SK-N-SH (cell line): ENCODE data around the gene PCP2. TPM values are rescaled to one million over a fixed set of nuclear protein-coding genes. Genes with fewer than 3 reads are reported as not detected.

Experiments used
- CTCF ChIA-PET: fragments of 300-600, 350-600 bp; formaldehyde crosslinking; extraction: SDS; loops from one replicate; lab custom pipeline; 2021; lab: Yijun Ruan, JAX
- POLR2A ChIA-PET: fragments of 350-600 bp; sonication (Branson Sonifier 250); formaldehyde crosslinking; extraction: SDS; loops from one replicate; lab custom pipeline; 2020; ENCODE audit warnings: antibody characterized with exemption, inconsistent platforms; lab: Yijun Ruan, JAX
- DNase-seq: peaks from one replicate; pipeline ENCODE4 v3.0.0; 2012
- H2AFZ ChIP-seq: fragments of 200-600 bp; sonication (generic); 2 replicates; pipeline ENCODE4 v1.8.1; 2016; ENCODE audit warnings: antibody characterized with exemption, mild to moderate bottlenecking, low read depth
- H3F3A ChIP-seq: fragments of 200-600 bp; sonication (generic); replicated peaks from 2 replicates; pipeline ENCODE3; 2016; ENCODE audit warnings: antibody characterized with exemption, mild to moderate bottlenecking; ENCODE audit not compliant: insufficient read depth
- H3K27ac ChIP-seq, 2 experiments: fragments of 200-500 bp in 1 of 2; fragments of 200-600 bp in 1 of 2; sonication (Bioruptor generic) in 1 of 2; sonication (generic), shearing (Covaris generic) in 1 of 2; 2 replicates each; pipeline versions ENCODE4 v1.5.1 to v1.6.1; 2014 to 2016; ENCODE audit warnings: low read depth in 2 of 2, inconsistent platforms in 1 of 2, low read length in 1 of 2, mild to moderate bottlenecking in 1 of 2, mixed read lengths in 1 of 2
- H3K27me3 ChIP-seq: fragments of 200-600 bp; sonication (generic), shearing (Covaris generic); 2 replicates; pipeline ENCODE4 v1.6.1; 2016; ENCODE audit warnings: mixed run types; ENCODE audit not compliant: insufficient read depth
- H3K36me3 ChIP-seq, 2 experiments: fragments of 200-500 bp in 1 of 2; fragments of 200-600 bp in 1 of 2; sonication (Bioruptor generic) in 1 of 2; sonication (generic) in 1 of 2; replicated peaks in 1 of 2; 2 replicates each; pipeline versions ENCODE3 to v1.5.1; 2014 to 2016; ENCODE audit warnings: low read length in 1 of 2, mild to moderate bottlenecking in 1 of 2; ENCODE audit not compliant: insufficient read depth in 2 of 2, control insufficient read depth in 1 of 2
- H3K4me1 ChIP-seq, 2 experiments: fragments of 200-500 bp in 1 of 2; fragments of 200-600 bp in 1 of 2; sonication (Bioruptor generic) in 1 of 2; sonication (generic), shearing (Covaris generic) in 1 of 2; 2 replicates each; pipeline versions ENCODE4 v1.5.1 to v1.6.1; 2014 to 2016; ENCODE audit warnings: low read depth in 1 of 2, low read length in 1 of 2, mixed run types in 1 of 2; ENCODE audit not compliant: insufficient read depth in 2 of 2, control insufficient read depth in 1 of 2
- H3K4me2 ChIP-seq: fragments of 200-600 bp; sonication (generic), shearing (Covaris generic); 2 replicates; pipeline ENCODE4 v1.6.1; 2017; ENCODE audit warnings: mixed run types
- H3K4me3 ChIP-seq, 2 experiments: fragments of 200-500 bp in 1 of 2; fragments of 200-600 bp in 1 of 2; sonication (Bioruptor generic) in 1 of 2; sonication (generic), shearing (Covaris generic) in 1 of 2; 2 replicates each; pipeline versions ENCODE4 v1.5.1 to v1.8.1; 2014 to 2016; ENCODE audit warnings: low read depth in 2 of 2, inconsistent platforms in 1 of 2, low read length in 1 of 2, mild to moderate bottlenecking in 1 of 2, mixed read lengths in 1 of 2, moderate library complexity in 1 of 2
- H3K79me2 ChIP-seq: fragments of 200-600 bp; sonication (generic); 2 replicates; pipeline ENCODE4 v1.8.1; 2017; ENCODE audit warnings: mild to moderate bottlenecking; ENCODE audit not compliant: insufficient read depth
- H3K9ac ChIP-seq: fragments of 200-600 bp; sonication (generic); 2 replicates; pipeline ENCODE4 v1.6.1; 2017; ENCODE audit warnings: mixed run types
- H3K9me2 ChIP-seq: fragments of 200-600 bp; sonication (generic); 2 replicates; pipeline ENCODE4 v1.6.1; 2017; ENCODE audit warnings: mixed run types
- H3K9me3 ChIP-seq: fragments of 200-600 bp; sonication (generic); 2 replicates; pipeline ENCODE4 v1.6.1; 2017; ENCODE audit warnings: mixed run types, mild to moderate bottlenecking, moderate library complexity
- H4K20me1 ChIP-seq: fragments of 200-600 bp; sonication (generic); 2 replicates; pipeline ENCODE4 v1.6.1; 2017; ENCODE audit warnings: mild to moderate bottlenecking, mixed run types; ENCODE audit not compliant: insufficient read depth
- CHD2 ChIP-seq: fragments of 150-350 bp; IDR thresholded peaks from 2 replicates; pipeline ENCODE4 v1.6.1; 2018; ENCODE audit warnings: low read length; ENCODE audit not compliant: partially characterized antibody
- CTCF ChIP-seq: fragments of 200-600 bp; sonication (generic); IDR thresholded peaks from 2 replicates; pipeline ENCODE4 v1.6.1; 2017; ENCODE audit warnings: antibody characterized with exemption, mild to moderate bottlenecking, moderate library complexity
- ELF1 ChIP-seq: IDR thresholded peaks from 2 replicates; pipeline ENCODE4 v1.4.0; 2012
- FOXJ3 ChIP-seq: sonication (generic); formaldehyde crosslinking; IDR thresholded peaks from 2 replicates; pipeline ENCODE4 v1.5.1; 2020; ENCODE audit warnings: mild to moderate bottlenecking, missing genetic modification reagents
- FOXM1 ChIP-seq: IDR thresholded peaks from 2 replicates; pipeline ENCODE4 v1.4.0; 2012; ENCODE audit warnings: low read depth, mild to moderate bottlenecking
- GABPA ChIP-seq: IDR thresholded peaks from 2 replicates; pipeline ENCODE4 v1.4.0; 2012; ENCODE audit warnings: low read depth, mild to moderate bottlenecking
- GATA2 ChIP-seq: sonication (generic); formaldehyde crosslinking; IDR thresholded peaks from 2 replicates; pipeline ENCODE4 v1.5.0; 2020; ENCODE audit warnings: mild to moderate bottlenecking, missing genetic modification reagents
- JUND ChIP-seq: IDR thresholded peaks from 2 replicates; pipeline ENCODE4 v1.4.0; 2012
- MAX ChIP-seq: IDR thresholded peaks from 2 replicates; pipeline ENCODE4 v1.4.0; 2012; ENCODE audit warnings: low read depth
- NRF1 ChIP-seq: IDR thresholded peaks from 2 replicates; pipeline ENCODE4 v1.6.1; 2012; ENCODE audit warnings: low read depth, mild to moderate bottlenecking, low read length
- PBX3 ChIP-seq: IDR thresholded peaks from 2 replicates; pipeline ENCODE4; 2012
- RCOR1 ChIP-seq: fragments of 150-350 bp; IDR thresholded peaks from 2 replicates; pipeline ENCODE4 v1.6.1; 2017; ENCODE audit warnings: antibody characterized with exemption, low read length
- REST ChIP-seq: IDR thresholded peaks from 2 replicates; pipeline ENCODE4 v1.6.1; 2012; ENCODE audit warnings: mild to moderate bottlenecking, low read depth, low read length, moderate library complexity
- TAF1 ChIP-seq: IDR thresholded peaks from 2 replicates; pipeline ENCODE4 v1.6.1; 2012; ENCODE audit warnings: low read depth, mild to moderate bottlenecking, low read length, moderate library complexity, borderline replicate concordance
- ZBTB33 ChIP-seq: IDR thresholded peaks from 2 replicates; pipeline ENCODE4 v1.4.0; 2012; ENCODE audit warnings: low read depth, borderline replicate concordance
- WGBS: methylation state at CpG from one replicate; pipeline ENCODE4 v1.1.6; 2017; ENCODE audit warnings: low lambda C conversion rate; 5-methylcytosine and 5-hydroxymethylcytosine counted together
- polyA plus RNA-seq, 3 experiments: library from polyadenylated mRNA; depleted of rRNA; stranded (reverse); fragments of >200 nt; gene quantifications; 2 replicates each; pipeline ENCODE4 v1.2.3, GENCODE V29; 2012

The PCP2 gene
- polyA plus RNA-seq, 1 of the 3 experiments (the other 2 are of a cell fraction), result not detected

- Histone ChIP-seq H3K79me2 (no peaks in the 10 kb centered on the region), H2AFZ (no peak overlapping the region), H3K4me1 (no peaks in the 10 kb centered on the region; a peak in 1 of 4 replicates), H3K27me3 (peaks cover 33% of the 10 kb centered on the region), H3K9me2 (no peaks in the 10 kb centered on the region), H3K4me2 (no peak overlapping the region), H3K27ac (no peak overlapping the region), H3K9ac (no peak overlapping the region), H3K9me3 (no peaks in the 10 kb centered on the region), H3F3A (peaks cover 4% of the 10 kb centered on the region), H4K20me1 (no peaks in the 10 kb centered on the region), H3K4me3 (no peak overlapping the region), H3K36me3 (no peaks in the 10 kb centered on the region)
- ChIA-PET CTCF (interaction anchor here (0.6 to 1.3 kb wide), 5 partner anchors 39 to 540 kb away, joined by 3 to 4 read pairs (median 3); partner anchors contain the start of gene TRAPPC5), POLR2A (interaction anchor here (1.0 to 1.4 kb wide), 2 partner anchors 12 kb away, joined by 3 to 6 read pairs; partner anchors contain the start of genes PET100 and XAB2)
- DNase-seq, result no peak
- peak; percentile 12; the same call in 1 of the 2 replicates for TF ChIP-seq CTCF
- no peak for TF ChIP-seq TAF1
- 30% methylated on average over 20 of the region's 43 CpGs for WGBS
Measured at GRCh38 chr19:7641290-7642276, 8.1 kb upstream of the PCP2 start.

GRCh38 chr19:7640803-7641202 lies 7.3 kb upstream of the PCP2 start:
- peaks cover 33% of the 10 kb centered on the region for H3K27me3 ChIP-seq
- H4K20me1 ChIP-seq, result no peaks in the 10 kb centered on the region
- peaks cover 4% of the 10 kb centered on the region for H3F3A ChIP-seq
- no peak for DNase-seq
- WGBS, result 94% methylated on average over 2 of the region's 11 CpGs
- no peaks in the 10 kb centered on the region for H3K79me2 ChIP-seq
- H3K9me3 ChIP-seq, result no peaks in the 10 kb centered on the region
- POLR2A ChIA-PET, result interaction anchor here (1.0 kb wide), 1 partner anchor 11 kb away, joined by 3 read pairs; the partner anchor contains the start of genes PET100 and XAB2
- no peak overlapping the region for H3K4me3 ChIP-seq
- H3K4me1 ChIP-seq, result peaks cover 0 to 4% of the 10 kb centered on the region in 2 experiments; a peak in 1 of 4 replicates
- no peak overlapping the region for H3K9ac ChIP-seq
- CTCF ChIA-PET, result interaction anchor here (0.6 kb wide), 1 partner anchor 72 kb away, joined by 3 read pairs; no protein-coding TSS in a partner anchor
- H3K9me2 ChIP-seq, result no peaks in the 10 kb centered on the region
- H3K27ac ChIP-seq, result no peak overlapping the region
- H2AFZ ChIP-seq, result no peak overlapping the region
- no peaks in the 10 kb centered on the region for H3K36me3 ChIP-seq
- H3K4me2 ChIP-seq, result no peak overlapping the region
- TF ChIP-seq REST (no peak), MAX (no peak), ZBTB33 (no peak), NRF1 (no peak), GATA2 (no peak), RCOR1 (no peak), FOXJ3 (CRISPR knock-in tag) (no peak), CHD2 (no peak), GABPA (no peak), PBX3 (no peak), ELF1 (no peak), FOXM1 (no peak), JUND (no peak)
